Activated CD8-positive, alpha-beta memory T cell treated with anti-CD3 and anti-CD28 coated beads, Interleukin-2, amount 10 ng/mL, durations not matched to agents 7 days and 5 days (primary cell): ENCODE results near the gene CNDP1. TPM values are rescaled to one million over a fixed set of nuclear protein-coding genes. Genes with fewer than 3 reads are reported as not detected.
A peak's percentile ranks its signal among the peaks of the same experiment; 100 is the strongest.
"Not testable (repeated sequence)": the region's sequence is repeated elsewhere in the genome, so short reads cannot be mapped to it uniquely, and the experiment has no call there.

Source experiments
- ATAC-seq: fragments of 150-1000 bp; cut with Tn5 transposase; one replicate; pipeline ENCODE4 v1.10.0; 2021; ENCODE audit warnings: moderate library complexity
- CTCF ChIA-PET: fragments of 350-600 bp; sonication (Branson Sonifier 250); formaldehyde crosslinking; loops from one replicate; lab custom pipeline; 2021; ENCODE audit warnings: antibody characterized with exemption; lab: Charles Lee
- DNase-seq: peaks from one replicate; pipeline ENCODE4 v3.0.0-alpha.2; 2020
- H3K27ac Mint-ChIP-seq: one replicate; pipeline ENCODE4 v1.8.0; 2021; ENCODE audit warnings: mild to moderate bottlenecking, mixed read lengths
- H3K27me3 Mint-ChIP-seq: one replicate; pipeline ENCODE4 v1.8.0; 2021; ENCODE audit warnings: mixed read lengths
- H3K36me3 Mint-ChIP-seq: one replicate; pipeline ENCODE4 v1.8.0; 2021; ENCODE audit warnings: mild to moderate bottlenecking, mixed read lengths
- H3K4me1 Mint-ChIP-seq: one replicate; pipeline ENCODE4 v1.8.0; 2021; ENCODE audit warnings: mixed read lengths
- H3K4me3 Mint-ChIP-seq: one replicate; pipeline ENCODE4 v1.8.0; 2021; ENCODE audit warnings: mild to moderate bottlenecking, moderate library complexity, mixed read lengths
- H3K9me3 Mint-ChIP-seq: one replicate; pipeline ENCODE4 v1.8.0; 2022; ENCODE audit warnings: low read depth, mixed read lengths
- total RNA-seq, 2 experiments: library from RNA; stranded (reverse); gene quantifications; one replicate each; pipeline ENCODE4 v1.2.3, GENCODE V29; 2021

CNDP1 gene
- total RNA-seq, 2 experiments from 2014 or later: 0.28 TPM; not detected in 1

- Mint-ChIP-seq H3K4me3 (peak overlapping the region; percentile 87), H3K9me3 (no peaks in the 10 kb centered on the region), H3K27me3 (peaks cover 10% of the 10 kb centered on the region), H3K36me3 (peaks cover 28% of the 10 kb centered on the region), H3K27ac (peak overlapping the region; percentile 100), H3K4me1 (peaks cover 53% of the 10 kb centered on the region)
- DNase-seq (no peak), ATAC-seq (no peak)
- CTCF ChIA-PET: interaction anchor here (0.8 to 1.1 kb wide), 3 partner anchors 13 to 156 kb away, joined by 3 to 7 read pairs (median 3); no protein-coding TSS in a partner anchor
Observed at GRCh38 chr18:74497778-74498177, 36.5 kb upstream of the CNDP1 start.

GRCh38 chr18:74498712-74499627 lies 35.3 kb upstream of the CNDP1 start:
- DNase-seq (peak; percentile 91), ATAC-seq (peak; percentile 52)
- Mint-ChIP-seq H3K27ac (peak overlapping the region; percentile 100), H3K4me3 (peak overlapping the region; percentile 87), H3K36me3 (peaks cover 35% of the 10 kb centered on the region), H3K27me3 (peaks cover 5% of the 10 kb centered on the region), H3K9me3 (no peaks in the 10 kb centered on the region), H3K4me1 (peaks cover 55% of the 10 kb centered on the region)
- CTCF ChIA-PET: interaction anchor here (1.1 to 1.8 kb wide), 3 partner anchors 15 to 157 kb away, joined by 3 to 7 read pairs (median 6); no protein-coding TSS in a partner anchor

GRCh38 chr18:74499633-74500032 lies 34.7 kb upstream of the CNDP1 start:
- H3K9me3 Mint-ChIP-seq: no peaks in the 10 kb centered on the region
- peak overlapping the region; percentile 87 for H3K4me3 Mint-ChIP-seq
- no peaks in the 10 kb centered on the region for H3K27me3 Mint-ChIP-seq
- peaks cover 38% of the 10 kb centered on the region for H3K36me3 Mint-ChIP-seq
- CTCF ChIA-PET: interaction anchor here (1.2 to 1.8 kb wide), 2 partner anchors 53 to 146 kb away, joined by 4 to 6 read pairs; no protein-coding TSS in a partner anchor
- ATAC-seq (peak; percentile 34), DNase-seq (peak; percentile 83)
- peaks cover 55% of the 10 kb centered on the region for H3K4me1 Mint-ChIP-seq
- H3K27ac Mint-ChIP-seq: peak overlapping the region; percentile 100

- DNase-seq: no peak
- CTCF ChIA-PET: interaction anchor here (0.7 to 1.8 kb wide), 3 partner anchors 52 to 158 kb away, joined by 3 to 6 read pairs (median 4); no protein-coding TSS in a partner anchor
- Mint-ChIP-seq H3K4me3 (peak overlapping the region; percentile 68), H3K36me3 (peaks cover 40% of the 10 kb centered on the region), H3K27ac (peak overlapping the region; percentile 84), H3K27me3 (no peaks in the 10 kb centered on the region), H3K4me1 (peaks cover 54% of the 10 kb centered on the region), H3K9me3 (no peaks in the 10 kb centered on the region)
- no peak for ATAC-seq
Observed at GRCh38 chr18:74500372-74500771, 33.9 kb upstream of the CNDP1 start.

DNA sequence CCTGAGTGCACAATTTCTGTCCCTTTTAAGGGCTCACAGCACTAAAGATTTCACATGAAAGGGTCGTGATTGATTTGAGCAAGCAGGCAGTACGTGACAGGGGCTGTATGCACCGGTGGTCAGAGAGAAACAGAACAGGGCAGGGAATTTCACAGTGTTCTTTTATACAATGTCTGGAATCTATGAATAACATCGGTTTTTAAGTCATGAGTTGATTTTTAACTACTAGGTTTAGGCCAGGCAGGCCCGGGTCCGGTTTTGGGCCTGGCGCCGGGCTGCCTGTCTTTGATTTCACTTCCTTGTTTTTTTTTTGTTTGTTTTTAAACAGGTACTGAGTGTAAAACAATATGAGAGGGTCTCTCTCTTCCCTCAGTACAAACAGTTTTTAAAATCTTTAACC lies 33.5 kb upstream of the CNDP1 start:
- DNase-seq, H3K9me3 Mint-ChIP-seq, H3K27me3 Mint-ChIP-seq, ATAC-seq: not testable (repeated sequence)
- Mint-ChIP-seq H3K4me3 (peak overlapping the region; percentile 68), H3K4me1 (peaks cover 51% of the 10 kb centered on the region), H3K27ac (peak overlapping the region; percentile 84), H3K36me3 (peaks cover 42% of the 10 kb centered on the region)
- CTCF ChIA-PET: interaction anchor here (0.7 to 1.8 kb wide), 3 partner anchors 51 to 159 kb away, joined by 3 to 6 read pairs (median 4); no protein-coding TSS in a partner anchor

- no peak overlapping the region for H3K4me3 Mint-ChIP-seq
- CTCF ChIA-PET: interaction anchor here (2.3 kb wide), 1 partner anchor 50 kb away, joined by 7 read pairs; no protein-coding TSS in a partner anchor
- peak overlapping the region; percentile 84 for H3K27ac Mint-ChIP-seq
- no peak for DNase-seq
- no peak for ATAC-seq
- H3K27me3 Mint-ChIP-seq: no peaks in the 10 kb centered on the region
- peaks cover 49% of the 10 kb centered on the region for H3K4me1 Mint-ChIP-seq
- no peaks in the 10 kb centered on the region for H3K9me3 Mint-ChIP-seq
- peaks cover 44% of the 10 kb centered on the region for H3K36me3 Mint-ChIP-seq
Observed at GRCh38 chr18:74501386-74501785, 32.9 kb upstream of the CNDP1 start.

- no peak for DNase-seq
- Mint-ChIP-seq H3K4me3 (no peak overlapping the region), H3K27me3 (no peaks in the 10 kb centered on the region), H3K36me3 (peaks cover 51% of the 10 kb centered on the region), H3K27ac (no peak overlapping the region), H3K9me3 (no peaks in the 10 kb centered on the region), H3K4me1 (peaks cover 40% of the 10 kb centered on the region)
- CTCF ChIA-PET: interaction anchor here (2.3 kb wide), 1 partner anchor 49 kb away, joined by 7 read pairs; no protein-coding TSS in a partner anchor
- ATAC-seq: no peak
Observed at GRCh38 chr18:74503137-74503536, 31.2 kb upstream of the CNDP1 start.

- H3K4me3 Mint-ChIP-seq: no peak overlapping the region
- peaks cover 19% of the 10 kb centered on the region for H3K4me1 Mint-ChIP-seq
- H3K27ac Mint-ChIP-seq: no peak overlapping the region
- DNase-seq (no peak), ATAC-seq (no peak)
- no peaks in the 10 kb centered on the region for H3K27me3 Mint-ChIP-seq
- H3K9me3 Mint-ChIP-seq: no peaks in the 10 kb centered on the region
- peaks cover 57% of the 10 kb centered on the region for H3K36me3 Mint-ChIP-seq
- CTCF ChIA-PET: interaction anchor here (0.8 to 1.0 kb wide), 2 partner anchors 46 to 53 kb away, joined by 3 to 6 read pairs; no protein-coding TSS in a partner anchor
Observed at GRCh38 chr18:74505776-74506175, 28.5 kb upstream of the CNDP1 start.

DNA sequence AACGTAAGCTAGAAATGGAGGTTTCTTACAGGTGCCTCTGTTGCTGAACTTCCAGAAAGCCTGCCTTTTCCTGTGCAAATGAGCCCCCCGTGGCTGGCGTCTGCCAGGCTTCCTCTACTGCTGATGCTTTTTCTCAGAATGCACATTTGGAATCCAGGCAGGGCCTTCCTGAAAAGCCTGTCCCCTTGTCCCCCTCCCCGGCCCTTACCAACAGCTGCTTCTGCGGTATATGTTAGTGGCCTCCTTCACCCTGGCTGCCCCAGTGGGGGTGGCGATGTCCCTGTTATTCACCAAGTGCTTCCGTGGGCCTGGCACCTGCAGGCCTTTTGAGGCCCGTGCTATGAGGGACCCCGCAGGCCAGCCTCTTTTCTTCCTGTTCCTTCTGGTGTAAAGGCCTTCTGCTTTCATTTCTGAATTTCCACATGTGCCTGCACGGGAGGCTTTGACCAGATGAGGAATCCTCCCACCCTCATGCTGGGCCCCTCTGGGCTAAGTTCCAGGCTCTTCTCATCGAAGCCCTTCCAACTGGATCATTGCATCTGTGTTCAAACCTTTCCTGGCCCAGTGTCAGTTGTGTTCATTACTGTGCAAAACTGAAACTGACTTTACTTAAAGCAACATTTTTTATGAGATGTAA lies 27.7 kb upstream of the CNDP1 start:
- Mint-ChIP-seq H3K27me3 (no peaks in the 10 kb centered on the region), H3K4me3 (no peak overlapping the region), H3K36me3 (peaks cover 55% of the 10 kb centered on the region), H3K4me1 (peaks cover 12% of the 10 kb centered on the region), H3K9me3 (no peaks in the 10 kb centered on the region), H3K27ac (no peak overlapping the region)
- ATAC-seq: no peak
- CTCF ChIA-PET: no interaction called here
- DNase-seq: no peak

- H3K27ac Mint-ChIP-seq: no peak overlapping the region
- H3K9me3 Mint-ChIP-seq: no peaks in the 10 kb centered on the region
- H3K27me3 Mint-ChIP-seq: no peaks in the 10 kb centered on the region
- peaks cover 52% of the 10 kb centered on the region for H3K36me3 Mint-ChIP-seq
- peaks cover 8% of the 10 kb centered on the region for H3K4me1 Mint-ChIP-seq
- CTCF ChIA-PET: no interaction called here
- no peak overlapping the region for H3K4me3 Mint-ChIP-seq
- DNase-seq (no peak), ATAC-seq (no peak)
Observed at GRCh38 chr18:74507097-74507881, 27.0 kb upstream of the CNDP1 start.

GRCh38 chr18:74507927-74508326 lies 26.4 kb upstream of the CNDP1 start:
- Mint-ChIP-seq H3K27me3 (no peaks in the 10 kb centered on the region), H3K4me1 (peaks cover 6% of the 10 kb centered on the region), H3K4me3 (no peak overlapping the region), H3K27ac (no peak overlapping the region), H3K9me3 (no peaks in the 10 kb centered on the region), H3K36me3 (peaks cover 51% of the 10 kb centered on the region)
- ATAC-seq (no peak), DNase-seq (no peak)
- CTCF ChIA-PET: no interaction called here

DNA sequence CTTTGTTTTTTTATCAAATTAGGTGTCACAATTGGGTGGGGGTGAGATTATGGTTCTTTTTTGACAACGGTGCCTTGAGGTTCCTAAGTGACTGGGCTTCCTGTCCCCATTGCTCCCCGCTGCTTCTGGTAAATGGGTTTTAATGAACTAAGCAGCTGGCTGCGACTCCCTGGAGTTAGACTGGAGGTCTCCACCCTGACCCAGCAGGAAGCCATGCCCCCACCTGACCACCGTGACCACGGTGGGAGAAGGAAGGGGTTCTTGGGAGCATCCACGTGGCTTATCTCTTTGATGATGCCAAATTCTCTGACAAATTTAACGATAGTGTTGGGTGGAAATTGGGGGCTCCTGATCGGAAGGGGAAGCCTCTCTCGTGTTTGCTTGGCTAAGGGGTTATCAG lies 25.9 kb upstream of the CNDP1 start:
- DNase-seq (no peak), ATAC-seq (no peak)
- Mint-ChIP-seq H3K27ac (no peak overlapping the region), H3K36me3 (peaks cover 48% of the 10 kb centered on the region), H3K9me3 (no peaks in the 10 kb centered on the region), H3K4me1 (peaks cover 4% of the 10 kb centered on the region), H3K4me3 (no peak overlapping the region), H3K27me3 (no peaks in the 10 kb centered on the region)
- CTCF ChIA-PET: no interaction called here
